HUES6 (cell line): ENCODE results near the gene EDARADD.

Experiments
- H3K27ac ChIP-seq: 2 replicates; pipeline ENCODE4 v1.7.0; 2013; ENCODE audit warnings: low read depth, mild to moderate bottlenecking, low read length, inconsistent platforms
- H3K27me3 ChIP-seq: 2 replicates; pipeline ENCODE4 v1.6.1; 2013; ENCODE audit warnings: low read length; ENCODE audit not compliant: control insufficient read depth, insufficient read depth
- H3K36me3 ChIP-seq: 2 replicates; pipeline ENCODE4 v1.6.1; 2013; ENCODE audit warnings: low read length; ENCODE audit not compliant: control insufficient read depth, insufficient read depth
- H3K4me1 ChIP-seq: 2 replicates; pipeline ENCODE4 v1.6.1; 2013; ENCODE audit warnings: low read length; ENCODE audit not compliant: control insufficient read depth, insufficient read depth
- H3K4me3 ChIP-seq: 2 replicates; pipeline ENCODE4 v1.5.1; 2013; ENCODE audit warnings: low read depth, low read length
- H3K9ac ChIP-seq: one replicate; pipeline ENCODE4 v1.6.1; 2013; ENCODE audit warnings: mild to moderate bottlenecking, low read length
- H3K9me3 ChIP-seq: 2 replicates; pipeline ENCODE4 v1.6.1; 2013; ENCODE audit warnings: low read depth, low read length; ENCODE audit not compliant: control insufficient read depth, insufficient read depth

EDARADD gene

GRCh38 chr1:236465959-236466303, 71.8 kb downstream of the EDARADD start:
- Histone ChIP-seq H3K4me1 (no peaks in the 10 kb centered on the region), H3K27ac (no peak overlapping the region), H3K27me3 (no peaks in the 10 kb centered on the region), H3K9ac (no peak overlapping the region), H3K36me3 (no peaks in the 10 kb centered on the region), H3K9me3 (no peaks in the 10 kb centered on the region), H3K4me3 (no peak overlapping the region)

DNA sequence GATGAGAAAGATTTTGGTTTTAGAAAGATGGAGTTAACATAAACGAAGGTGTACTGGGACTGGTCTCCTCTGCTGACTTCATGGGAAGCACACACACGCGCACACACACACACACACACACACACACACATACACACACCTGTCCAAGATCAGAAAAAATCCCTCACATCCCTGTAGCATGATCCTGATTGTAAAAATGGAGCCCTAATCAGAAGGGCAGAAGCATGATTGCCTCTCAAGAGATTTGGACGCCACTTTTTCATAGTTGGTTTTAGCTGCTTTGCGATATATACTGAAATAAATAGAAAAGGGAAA, 73.2 kb downstream of the EDARADD start:
- Histone ChIP-seq H3K4me1 (peaks cover 10% of the 10 kb centered on the region), H3K9me3 (no peaks in the 10 kb centered on the region), H3K4me3 (no peak overlapping the region), H3K27ac (no peak overlapping the region), H3K27me3 (no peaks in the 10 kb centered on the region), H3K9ac (no peak overlapping the region), H3K36me3 (no peaks in the 10 kb centered on the region)

DNA sequence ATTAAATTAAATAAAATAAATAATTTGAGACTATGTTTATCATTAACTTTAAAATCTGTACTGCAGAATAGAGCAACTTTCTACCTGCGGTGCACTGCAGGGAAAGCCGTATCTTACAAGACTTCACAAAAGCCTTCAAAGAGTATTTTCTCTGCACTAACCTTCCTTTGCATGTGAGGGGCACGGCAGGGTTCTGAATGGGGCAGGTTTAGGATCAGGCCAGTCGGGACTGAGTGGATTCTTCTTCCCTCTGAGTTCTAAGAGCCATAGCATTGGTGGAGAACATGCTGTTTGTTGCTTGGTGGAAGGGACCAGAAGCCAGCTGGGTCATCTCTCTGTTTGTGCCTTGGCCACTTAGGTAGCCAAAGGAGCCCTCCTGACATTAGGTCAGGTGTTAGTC, 74.5 kb downstream of the EDARADD start:
- Histone ChIP-seq H3K9me3 (no peaks in the 10 kb centered on the region), H3K27ac (no peak overlapping the region), H3K27me3 (no peaks in the 10 kb centered on the region), H3K36me3 (no peaks in the 10 kb centered on the region), H3K4me3 (no peak overlapping the region), H3K9ac (no peak overlapping the region), H3K4me1 (peaks cover 18% of the 10 kb centered on the region)

DNA sequence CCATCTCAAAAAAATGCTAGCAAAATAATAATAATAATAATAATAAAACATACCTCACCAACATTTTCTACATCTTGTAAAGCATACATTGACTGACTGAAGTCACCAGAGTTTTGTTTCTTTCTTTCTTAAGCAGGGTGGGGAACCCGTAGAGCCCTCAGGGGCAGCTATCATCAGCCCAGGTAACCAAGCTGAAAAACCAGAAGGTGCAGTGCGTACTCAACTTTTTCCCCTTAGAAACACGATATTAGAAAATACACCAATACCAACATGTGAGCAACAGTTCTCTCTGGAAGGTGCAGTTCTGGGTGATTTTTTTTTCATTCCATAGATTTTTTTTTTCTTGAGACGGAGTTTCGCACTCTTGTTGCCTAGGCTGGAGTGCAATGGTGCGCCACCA, 75.4 kb downstream of the EDARADD start:
- Histone ChIP-seq H3K4me3 (no peak overlapping the region), H3K27me3 (no peaks in the 10 kb centered on the region), H3K9ac (no peak overlapping the region), H3K9me3 (no peaks in the 10 kb centered on the region), H3K4me1 (peaks cover 18% of the 10 kb centered on the region), H3K36me3 (no peaks in the 10 kb centered on the region), H3K27ac (no peak overlapping the region)

- no peaks in the 10 kb centered on the region for H3K36me3 ChIP-seq
- H3K27me3 ChIP-seq = no peaks in the 10 kb centered on the region
- no peak overlapping the region for H3K4me3 ChIP-seq
- no peak overlapping the region for H3K27ac ChIP-seq
- no peak overlapping the region for H3K9ac ChIP-seq
- no peaks in the 10 kb centered on the region for H3K9me3 ChIP-seq
- peaks cover 18% of the 10 kb centered on the region for H3K4me1 ChIP-seq
Observed at GRCh38 chr1:236471096-236471495, 77.0 kb downstream of the EDARADD start.

- H3K27ac ChIP-seq = peak overlapping the region; percentile 10; the same call in 1 of the 2 replicates
- no peaks in the 10 kb centered on the region for H3K27me3 ChIP-seq
Observed at GRCh38 chr1:236471653-236472052, 77.6 kb downstream of the EDARADD start.

GRCh38 chr1:236472850-236473788, 79.0 kb downstream of the EDARADD start:
- Histone ChIP-seq H3K36me3 (no peaks in the 10 kb centered on the region), H3K9ac (no peak overlapping the region), H3K4me1 (peaks cover 18% of the 10 kb centered on the region), H3K27ac (no peak overlapping the region), H3K27me3 (no peaks in the 10 kb centered on the region), H3K9me3 (no peaks in the 10 kb centered on the region), H3K4me3 (no peak overlapping the region)

More at GRCh38 chr1:236471653-236472052, 77.6 kb downstream of the EDARADD start:
- H3K9ac ChIP-seq = no peak overlapping the region
- H3K4me1 ChIP-seq = peaks cover 18% of the 10 kb centered on the region
- no peaks in the 10 kb centered on the region for H3K36me3 ChIP-seq
- H3K4me3 ChIP-seq = no peak overlapping the region
- no peaks in the 10 kb centered on the region for H3K9me3 ChIP-seq

DNA sequence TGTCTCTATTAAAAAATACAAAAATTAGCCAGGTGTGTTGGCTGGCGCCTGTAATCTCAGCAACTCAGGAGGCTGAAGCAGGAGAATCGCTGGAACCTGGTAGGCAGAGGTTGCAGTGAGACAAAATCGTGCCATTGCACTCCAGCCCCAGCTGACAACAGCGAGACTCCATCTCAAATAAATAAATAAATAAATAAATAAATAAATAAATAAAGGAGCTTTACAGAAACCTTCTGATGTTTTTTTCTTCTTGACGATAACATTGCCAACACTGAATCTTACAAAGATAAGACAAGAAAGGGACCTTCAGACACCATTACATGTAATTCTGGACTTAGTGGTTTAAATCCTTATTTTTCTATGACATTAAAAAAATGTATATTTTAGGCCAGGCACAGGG, 81.9 kb downstream of the EDARADD start:
- no peaks in the 10 kb centered on the region for H3K9me3 ChIP-seq
- no peak overlapping the region for H3K4me3 ChIP-seq
- H3K9ac ChIP-seq = no peak overlapping the region
- H3K4me1 ChIP-seq = peaks cover 26% of the 10 kb centered on the region
- H3K27me3 ChIP-seq = no peaks in the 10 kb centered on the region
- no peaks in the 10 kb centered on the region for H3K36me3 ChIP-seq
- no peak overlapping the region for H3K27ac ChIP-seq

- Histone ChIP-seq H3K36me3 (no peaks in the 10 kb centered on the region; the same call in 1 of the 2 replicates), H3K4me3 (no peak overlapping the region), H3K27me3 (no peaks in the 10 kb centered on the region), H3K9me3 (no peaks in the 10 kb centered on the region), H3K27ac (no peak overlapping the region), H3K4me1 (peaks cover 8% of the 10 kb centered on the region; the same call in 1 of the 2 replicates), H3K9ac (no peak overlapping the region)
Observed at GRCh38 chr1:236480758-236481436, 86.8 kb downstream of the EDARADD start.

GRCh38 chr1:236484310-236484971, 90.4 kb downstream of the EDARADD start:
- Histone ChIP-seq H3K9ac (no peak overlapping the region), H3K9me3 (no peaks in the 10 kb centered on the region), H3K27ac (no peak overlapping the region), H3K4me3 (no peak overlapping the region), H3K27me3 (no peaks in the 10 kb centered on the region), H3K4me1 (peaks cover 8% of the 10 kb centered on the region; the same call in 1 of the 2 replicates), H3K36me3 (no peaks in the 10 kb centered on the region; the same call in 1 of the 2 replicates)
